HG03108 (cell line): ENCODE results near the gene COL7A1.
A peak's percentile ranks its signal among the peaks of the same experiment; 100 is the strongest.
"Not testable (repeated sequence)": the region's sequence is repeated elsewhere in the genome, so short reads cannot be mapped to it uniquely, and the experiment has no call there.

ENCODE experiments used
- ATAC-seq: cut with Tn5 transposase; IDR thresholded peaks from one replicate; pipeline ENCODE4 v1.9.1; 2021; ENCODE audit warnings: moderate library complexity; ENCODE audit not compliant: unreplicated experiment

COL7A1 gene

GRCh38 chr3:48565186-48565585 lies 29.9 kb downstream of the COL7A1 start:
- ATAC-seq, result no peak

- no peak for ATAC-seq
Measured at GRCh38 chr3:48564667-48565066, 30.5 kb downstream of the COL7A1 start.

- ATAC-seq, result no peak
Measured at GRCh38 chr3:48564022-48564421, 31.1 kb downstream of the COL7A1 start.

GRCh38 chr3:48563382-48563918 lies 31.7 kb downstream of the COL7A1 start, which contains the start of gene UCN2:
Gene UCN2 (minus strand): TSS chr3:48563781. CDS start chr3:48563124, 657 bp downstream.
- no peak for ATAC-seq

GRCh38 chr3:48562367-48563095 lies 32.6 kb downstream of the COL7A1 start:
- ATAC-seq, result no peak

- no peak for ATAC-seq
Measured at GRCh38 chr3:48561045-48561736, 33.9 kb downstream of the COL7A1 start.

GRCh38 chr3:48560648-48561018 lies 34.5 kb downstream of the COL7A1 start:
- ATAC-seq, result no peak

- no peak for ATAC-seq
Measured at GRCh38 chr3:48558493-48559134, 36.5 kb downstream of the COL7A1 start.

GRCh38 chr3:48556796-48557626 lies 38.1 kb downstream of the COL7A1 start, which contains the start of gene PFKFB4:
Gene PFKFB4 (minus strand): TSS chr3:48556803. CDS start chr3:48556777, 26 bp downstream.
- peak; percentile 85 for ATAC-seq

GRCh38 chr3:48555949-48556795 lies 39.0 kb downstream of the COL7A1 start:
- no peak for ATAC-seq

GRCh38 chr3:48555231-48555948 lies 39.7 kb downstream of the COL7A1 start:
- no peak for ATAC-seq

GRCh38 chr3:48553886-48554845 lies 41.0 kb downstream of the COL7A1 start:
- no peak for ATAC-seq

GRCh38 chr3:48553361-48553760 lies 41.8 kb downstream of the COL7A1 start:
- no peak for ATAC-seq

- ATAC-seq, result no peak
Measured at GRCh38 chr3:48552111-48552951, 42.8 kb downstream of the COL7A1 start.

- not testable (repeated sequence) for ATAC-seq
Measured at GRCh38 chr3:48551651-48552050, 43.5 kb downstream of the COL7A1 start.

GRCh38 chr3:48548729-48549705 lies 46.1 kb downstream of the COL7A1 start:
- peak; percentile 54 for ATAC-seq
